Lung (tissue), 12 donors: ENCODE measurements around the gene NOC4L. TPM values are rescaled to one million over a fixed set of nuclear protein-coding genes. Genes with fewer than 3 reads are reported as not detected.

ENCODE experiments used
- ATAC-seq: fragments of 200-7000 bp; cut with Tn5 transposase; one replicate; pipeline ENCODE4 v1.9.1; 2020; ENCODE audit warnings: moderate number of reproducible peaks; ENCODE audit not compliant: insufficient read depth, low FRiP score
- DNase-seq, 3 donors: peaks; one replicate each; pipeline ENCODE4 v3.0.0-alpha.2; 2013 to 2017
- H3K27ac ChIP-seq, 2 donors: one replicate each; pipeline ENCODE4 v1.5.1; 2013; ENCODE audit warnings: mild to moderate bottlenecking in 2 of 2, moderate library complexity in 2 of 2, control low read depth in 1 of 2, inconsistent platforms in 1 of 2, low read depth in 1 of 2, low read length in 1 of 2
- H3K27me3 ChIP-seq, 3 donors: one replicate each; pipeline ENCODE4 v1.5.1; 2013; ENCODE audit warnings: low read length in 2 of 3; ENCODE audit not compliant: control insufficient read depth in 3 of 3, insufficient read depth in 3 of 3
- H3K36me3 ChIP-seq, 4 donors: one replicate each; pipeline ENCODE4 v1.5.1; 2013; ENCODE audit warnings: low read length in 4 of 4, mild to moderate bottlenecking in 1 of 4, moderate library complexity in 1 of 4; ENCODE audit not compliant: control insufficient read depth in 4 of 4, insufficient read depth in 4 of 4
- H3K4me1 ChIP-seq, 5 donors: one replicate each; pipeline ENCODE4 v1.5.1; 2013; ENCODE audit warnings: low read length in 5 of 5, mild to moderate bottlenecking in 2 of 5, moderate library complexity in 1 of 5; ENCODE audit not compliant: control insufficient read depth in 5 of 5, insufficient read depth in 5 of 5
- H3K4me3 ChIP-seq: one replicate; pipeline ENCODE4 v1.5.1; 2013; ENCODE audit warnings: mild to moderate bottlenecking, control low read depth, moderate library complexity
- H3K9ac ChIP-seq, 2 donors: one replicate each; pipeline ENCODE4 v1.5.1; 2013; ENCODE audit warnings: low read length in 2 of 2, control low read depth in 1 of 2; ENCODE audit not compliant: insufficient read depth in 1 of 2
- H3K9me3 ChIP-seq, 4 donors: one replicate each; pipeline ENCODE4 v1.5.1; 2013; ENCODE audit warnings: low read length in 3 of 4, mild to moderate bottlenecking in 1 of 4, moderate library complexity in 1 of 4; ENCODE audit not compliant: control insufficient read depth in 4 of 4, insufficient read depth in 3 of 4
- CTCF ChIP-seq: IDR thresholded peaks from 2 replicates; pipeline ENCODE4 v1.5.1; 2012; ENCODE audit warnings: mild to moderate bottlenecking; ENCODE audit errors: control extremely low read depth, extremely low read depth
- WGBS, 2 donors: extraction: QIAGEN DNeasy Blood & Tissue Kit; methylation state at CpG; one replicate each; pipeline ENCODE4 v1.1.7; 2013; 5-methylcytosine and 5-hydroxymethylcytosine counted together
- polyA plus RNA-seq, 2 donors: library from polyadenylated mRNA; stranded (reverse); fragments of 200-250 nt; gene quantifications; one replicate each; pipeline ENCODE4 v1.2.1, GENCODE V29; 2013
- total RNA-seq, 2 donors: library from RNA; depleted of rRNA in 1 of 2; stranded (reverse); fragments of >200 nt in 1 of 2; gene quantifications; one replicate each; pipeline ENCODE4 v1.2.1, GENCODE V29; 2014 to 2021
- donor health status: control.
- donor health status: control.
- donor health status: Bipolar disorder and iron deficiency.
- donor health status: healthy.
- donor health status: DM: yes; HTN: yes; CAD: no.

Gene NOC4L
- total and polyA plus RNA-seq, 4 donors, result 6.3 to 27.8 (median 25.9) TPM

DNA sequence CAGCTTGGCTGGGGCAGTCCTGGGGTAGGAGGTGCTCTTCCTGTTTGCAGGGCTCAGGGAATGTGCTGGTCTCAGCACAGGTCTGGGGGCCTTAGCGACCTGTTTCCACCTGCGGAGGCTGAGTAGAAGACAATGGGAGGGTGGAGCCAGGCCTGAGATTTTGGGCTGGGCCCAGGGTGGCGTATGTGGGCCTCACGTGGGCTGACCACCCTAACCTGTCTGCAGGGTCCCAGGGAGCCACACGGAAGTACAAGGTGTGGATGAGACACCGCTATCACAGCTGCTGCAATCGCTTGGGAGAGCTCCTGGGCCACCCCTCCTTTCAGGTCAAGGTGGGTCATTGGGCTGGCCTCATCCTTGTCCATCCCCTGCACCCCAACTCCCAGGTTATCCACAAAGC lies 1.1 kb downstream of the NOC4L start:
- WGBS, 2 donors, result 79 to 91% methylated on average over 7 of the region's 7 CpGs
- Histone ChIP-seq H3K4me1 (peaks cover 0 to 21% (median 8%) of the 10 kb centered on the region in 5 donors), H3K9me3 (no peaks in the 10 kb centered on the region), H3K27ac (no peak overlapping the region), H3K27me3 (no peaks in the 10 kb centered on the region), H3K4me3 (peak overlapping the region; percentile 97), H3K9ac (peak overlapping the region in 1 of 2 donors; percentile 19), H3K36me3 (peaks cover 0 to 39% (median 12%) of the 10 kb centered on the region in 4 donors)
- ATAC-seq (no peak), DNase-seq (no peak)
- no peak for TF ChIP-seq CTCF

GRCh38 chr12:132146098-132146497 lies 1.8 kb downstream of the NOC4L start:
- DNase-seq, result no peak
- Histone ChIP-seq H3K4me1 (peaks cover 0 to 21% (median 8%) of the 10 kb centered on the region in 5 donors), H3K27me3 (no peaks in the 10 kb centered on the region), H3K9me3 (no peaks in the 10 kb centered on the region), H3K27ac (no peak overlapping the region), H3K36me3 (peaks cover 0 to 36% (median 7%) of the 10 kb centered on the region in 4 donors), H3K4me3 (no peak overlapping the region), H3K9ac (no peak overlapping the region)
- no peak for ATAC-seq
- 95 to 97% methylated on average over 24 of the region's 24 CpGs for WGBS, 2 donors
- TF ChIP-seq CTCF, result no peak

DNA sequence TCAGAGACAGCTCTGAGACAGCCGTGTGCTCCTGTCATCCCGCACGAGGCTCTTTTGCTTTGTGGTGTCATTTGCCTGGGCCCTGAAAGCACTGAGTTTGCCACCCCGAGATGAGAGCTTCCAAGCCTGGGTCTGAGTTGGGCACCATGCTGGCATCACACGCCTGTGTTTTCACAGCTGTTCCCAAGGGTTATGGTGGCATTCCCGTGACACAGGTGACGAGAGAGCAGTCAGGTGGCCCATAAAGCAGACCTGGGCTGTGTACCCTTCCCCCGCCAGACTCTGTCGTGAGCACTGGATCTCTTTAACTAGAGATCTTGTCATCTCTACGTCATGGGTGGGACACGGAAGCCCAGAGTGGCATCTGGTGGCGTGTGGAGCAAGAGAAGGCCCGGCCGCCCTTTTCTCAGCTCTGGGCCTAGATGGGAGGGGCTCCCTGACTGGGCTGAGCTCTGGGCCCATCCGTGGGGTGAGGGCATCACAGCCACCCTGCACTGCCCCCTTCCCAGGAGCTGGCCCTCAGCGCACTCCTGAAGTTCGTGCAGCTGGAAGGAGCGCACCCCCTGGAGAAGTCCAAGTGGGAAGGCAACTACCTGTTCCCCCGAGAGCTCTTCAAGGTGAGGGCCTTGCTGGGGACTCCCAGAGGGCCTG lies 2.6 kb downstream of the NOC4L start:
- Histone ChIP-seq H3K9me3 (no peaks in the 10 kb centered on the region), H3K36me3 (peaks cover 0 to 36% (median 3%) of the 10 kb centered on the region in 4 donors), H3K27ac (no peak overlapping the region), H3K27me3 (no peaks in the 10 kb centered on the region), H3K9ac (no peak overlapping the region), H3K4me3 (no peak overlapping the region), H3K4me1 (peaks cover 0 to 21% (median 8%) of the 10 kb centered on the region in 5 donors)
- 92 to 94% methylated on average over 19 of the region's 19 CpGs for WGBS, 2 donors
- ATAC-seq (no peak), DNase-seq (no peak)
- no peak for TF ChIP-seq CTCF
